Ishikawa (cell line): ENCODE results near the gene PDE11A.

Source experiments
- CEBPB ChIP-seq: IDR thresholded peaks from 2 replicates; pipeline ENCODE4 v1.6.1; 2012
- CREB1 ChIP-seq: IDR thresholded peaks from 2 replicates; pipeline ENCODE4 v1.6.1; 2012; ENCODE audit warnings: low read depth
- EGR1 ChIP-seq: IDR thresholded peaks from 2 replicates; pipeline ENCODE4 v1.6.1; 2012
- EP300 ChIP-seq: IDR thresholded peaks from 2 replicates; pipeline ENCODE4 v1.6.1; 2012; ENCODE audit warnings: borderline replicate concordance
- FOXM1 ChIP-seq: IDR thresholded peaks from 2 replicates; pipeline ENCODE4 v1.6.1; 2012; ENCODE audit warnings: low read depth, borderline replicate concordance
- MAX ChIP-seq: IDR thresholded peaks from 2 replicates; pipeline ENCODE4 v1.6.1; 2012
- NFIC ChIP-seq: IDR thresholded peaks from 2 replicates; pipeline ENCODE4 v1.6.1; 2012
- RAD21 ChIP-seq: IDR thresholded peaks from 2 replicates; pipeline ENCODE4 v1.6.1; 2012; ENCODE audit warnings: low read depth
- REST ChIP-seq: IDR thresholded peaks from 2 replicates; pipeline ENCODE4 v1.6.1; 2012; ENCODE audit warnings: low read depth, mild to moderate bottlenecking
- TAF1 ChIP-seq: IDR thresholded peaks from 2 replicates; pipeline ENCODE4 v1.6.1; 2012; ENCODE audit warnings: low read depth, mild to moderate bottlenecking
- TCF12 ChIP-seq: IDR thresholded peaks from 2 replicates; pipeline ENCODE4 v1.6.1; 2012; ENCODE audit warnings: low read depth
- TEAD4 ChIP-seq: IDR thresholded peaks from 2 replicates; pipeline ENCODE4 v1.6.1; 2012
- USF1 ChIP-seq: IDR thresholded peaks from 2 replicates; pipeline ENCODE4 v1.6.1; 2012
- YY1 ChIP-seq: IDR thresholded peaks from 2 replicates; pipeline ENCODE4 v1.6.1; 2012; ENCODE audit warnings: low read depth
- ZBTB7A ChIP-seq: IDR thresholded peaks from 2 replicates; pipeline ENCODE4 v1.6.1; 2012; ENCODE audit warnings: low read depth

The PDE11A gene

GRCh38 chr2:178114462-178114861 lies 41.9 kb upstream of the PDE11A start:
- TF ChIP-seq RAD21: no peak
- no peak for TF ChIP-seq FOXM1
- TF ChIP-seq TCF12: no peak
- TF ChIP-seq TEAD4: no peak
- TF ChIP-seq EP300: no peak
- no peak for TF ChIP-seq YY1
- TF ChIP-seq USF1: no peak
- TF ChIP-seq EGR1: no peak
- no peak for TF ChIP-seq CREB1
- no peak for TF ChIP-seq ZBTB7A
- no peak for TF ChIP-seq TAF1
- no peak for TF ChIP-seq CEBPB
- no peak for TF ChIP-seq REST
- TF ChIP-seq NFIC: no peak
- TF ChIP-seq MAX: no peak

GRCh38 chr2:178112202-178113152 lies 39.9 kb upstream of the PDE11A start, which contains the start of gene RBM45:
Gene RBM45, plus strand, starts transcription at chr2:178112437. Its CDS starts 110 bp downstream, at chr2:178112547.
- TF ChIP-seq TEAD4 (no peak; the same call in 1 of the 2 replicates), CEBPB (peak; percentile 96), TAF1 (peak; percentile 92), MAX (peak; percentile 58), EP300 (peak; percentile 19; the same call in 1 of the 2 replicates), RAD21 (peak; percentile 48; the same call in 1 of the 2 replicates), YY1 (peak; percentile 59; the same call in 1 of the 2 replicates), TCF12 (peak; percentile 66; the same call in 1 of the 2 replicates), REST (peak; percentile 78), FOXM1 (no peak), NFIC (peak; percentile 45; the same call in 1 of the 2 replicates), ZBTB7A (no peak)

GRCh38 chr2:178111743-178112142 lies 39.2 kb upstream of the PDE11A start:
- TF ChIP-seq USF1 (no peak), TAF1 (no peak), MAX (no peak), YY1 (no peak), TEAD4 (no peak), ZBTB7A (no peak), REST (no peak), NFIC (no peak), EP300 (no peak), TCF12 (no peak), FOXM1 (no peak), CREB1 (no peak), RAD21 (no peak), CEBPB (no peak), EGR1 (no peak)
